GM21526 (cell line): ENCODE data around the gene PRKRA.
"Not testable (repeated sequence)": the region's sequence is repeated elsewhere in the genome, so short reads cannot be mapped to it uniquely, and the experiment has no call there.

Experiments used
- ATAC-seq: cut with Tn5 transposase; IDR thresholded peaks from one replicate; pipeline ENCODE4 v1.9.1; 2021; ENCODE audit warnings: moderate library complexity; ENCODE audit not compliant: unreplicated experiment, low FRiP score

PRKRA gene

DNA sequence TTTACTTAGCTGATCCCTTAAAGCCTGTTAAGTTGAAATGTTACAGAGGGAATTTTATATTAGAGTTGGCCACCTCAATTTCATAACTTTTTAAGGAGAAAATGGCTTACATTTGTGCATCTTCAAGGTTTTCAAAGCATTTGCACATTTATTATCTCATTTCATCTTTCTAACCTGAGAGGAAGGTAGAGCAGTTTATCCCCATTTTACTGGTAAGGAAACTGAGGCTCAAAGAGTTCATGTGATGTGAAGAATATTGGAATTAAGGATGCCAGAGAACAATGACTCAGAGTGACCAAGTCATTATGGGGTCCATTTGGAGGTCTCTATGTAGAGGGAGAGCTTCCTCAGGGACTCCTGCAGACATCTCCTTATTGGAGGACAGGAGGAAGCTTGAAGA, 35.0 kb downstream of the PRKRA start:
- no peak for ATAC-seq

GRCh38 chr2:178414266-178415247, 36.4 kb downstream of the PRKRA start:
- peak; percentile 83 for ATAC-seq

DNA sequence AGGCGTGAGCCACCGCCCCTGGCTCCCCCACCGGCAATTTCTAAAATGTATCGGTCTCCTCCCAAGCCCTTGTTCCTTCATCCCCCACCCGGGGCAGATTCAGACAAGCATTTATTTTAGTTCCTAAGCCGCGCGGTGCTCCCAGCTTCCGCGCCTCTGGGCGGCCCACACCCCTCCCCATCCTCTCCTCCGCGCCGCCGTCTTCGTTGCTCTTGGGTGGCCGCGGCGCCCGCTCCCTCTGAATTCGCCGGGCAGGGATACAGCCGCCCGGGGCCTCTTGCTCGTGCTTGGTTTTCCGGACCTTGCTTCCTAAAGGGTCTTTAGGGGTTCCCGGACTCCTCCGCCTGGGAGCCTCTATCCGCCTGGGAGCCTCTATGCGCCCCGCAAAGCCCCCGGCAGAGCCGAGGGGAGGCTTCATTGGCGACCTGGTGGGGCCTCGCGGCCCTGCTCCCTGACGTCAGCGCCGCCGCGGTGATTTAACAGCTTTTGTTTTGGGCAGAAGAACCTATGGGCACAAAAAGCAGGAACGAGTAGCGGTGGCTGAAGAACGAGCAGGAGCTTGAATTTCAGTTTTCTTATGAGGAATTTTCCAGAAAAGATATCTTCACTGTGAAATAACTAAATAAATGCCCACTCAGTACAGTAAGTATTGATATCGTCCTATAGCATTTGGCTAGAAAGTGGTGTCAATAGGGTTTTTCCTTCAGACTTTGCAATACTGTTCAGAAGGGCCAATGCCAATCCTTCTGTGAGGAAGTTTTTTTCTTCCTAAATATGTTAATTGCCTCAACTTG, 37.3 kb downstream of the PRKRA start:
- peak; percentile 83 for ATAC-seq

DNA sequence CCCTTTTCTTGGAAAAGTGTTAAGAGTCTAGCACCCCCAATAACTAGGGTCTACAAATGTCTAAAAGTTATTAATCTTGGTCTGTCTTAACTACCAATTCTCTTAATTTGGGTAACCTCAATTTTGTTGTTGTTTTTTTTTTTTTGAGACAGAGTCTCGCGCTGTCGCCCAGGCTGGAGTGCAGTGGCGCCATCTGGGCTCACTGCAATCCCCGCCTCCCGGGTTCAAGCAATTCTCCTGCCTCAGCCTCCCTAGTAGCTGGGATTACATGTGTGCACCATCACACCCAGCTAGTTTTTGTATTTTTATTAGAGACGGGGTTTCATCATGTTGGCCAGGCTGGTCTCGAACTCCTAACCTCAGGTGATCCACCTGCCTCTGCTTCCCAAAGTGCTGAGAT, 38.5 kb downstream of the PRKRA start:
- not testable (repeated sequence) for ATAC-seq

DNA sequence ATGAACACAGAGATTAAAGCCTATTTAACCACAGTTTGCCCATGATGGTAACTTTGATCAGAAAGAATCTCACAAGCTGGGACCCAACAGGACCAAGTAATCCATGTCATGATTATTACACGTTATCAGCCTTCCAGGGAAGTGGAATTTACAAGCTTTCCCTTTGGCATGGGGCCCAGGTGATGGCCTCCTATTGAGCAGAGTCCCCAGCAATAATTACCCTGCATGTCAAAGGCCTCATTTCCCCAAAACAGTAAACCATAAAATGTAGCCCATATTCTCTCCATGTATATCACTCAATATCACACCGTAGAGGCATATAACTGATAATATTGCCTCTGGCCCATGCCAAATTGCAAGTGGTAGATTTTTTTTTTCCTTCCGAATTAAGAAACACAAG, 38.9 kb downstream of the PRKRA start:
- no peak for ATAC-seq

DNA sequence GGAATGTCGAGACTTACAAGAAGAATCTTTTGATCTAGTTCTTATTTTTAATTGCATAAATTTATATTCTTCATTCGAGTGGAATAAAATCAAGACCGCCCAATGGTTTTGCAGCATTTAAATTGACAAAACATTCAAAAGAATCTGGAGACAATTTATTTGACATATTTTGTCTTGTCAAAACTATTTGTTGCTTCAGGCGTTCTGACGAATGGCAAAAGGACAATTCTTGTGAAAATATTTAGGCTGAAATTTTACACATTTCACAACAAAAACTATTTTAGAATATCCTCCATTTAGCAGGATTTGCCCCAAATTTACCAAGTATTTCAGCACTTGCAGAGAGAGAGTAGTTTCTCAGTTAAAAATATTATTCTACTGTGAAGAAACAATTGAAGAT, 41.7 kb downstream of the PRKRA start:
- no peak for ATAC-seq

GRCh38 chr2:178404368-178404767, 46.6 kb downstream of the PRKRA start:
- ATAC-seq: peak; percentile 99

DNA sequence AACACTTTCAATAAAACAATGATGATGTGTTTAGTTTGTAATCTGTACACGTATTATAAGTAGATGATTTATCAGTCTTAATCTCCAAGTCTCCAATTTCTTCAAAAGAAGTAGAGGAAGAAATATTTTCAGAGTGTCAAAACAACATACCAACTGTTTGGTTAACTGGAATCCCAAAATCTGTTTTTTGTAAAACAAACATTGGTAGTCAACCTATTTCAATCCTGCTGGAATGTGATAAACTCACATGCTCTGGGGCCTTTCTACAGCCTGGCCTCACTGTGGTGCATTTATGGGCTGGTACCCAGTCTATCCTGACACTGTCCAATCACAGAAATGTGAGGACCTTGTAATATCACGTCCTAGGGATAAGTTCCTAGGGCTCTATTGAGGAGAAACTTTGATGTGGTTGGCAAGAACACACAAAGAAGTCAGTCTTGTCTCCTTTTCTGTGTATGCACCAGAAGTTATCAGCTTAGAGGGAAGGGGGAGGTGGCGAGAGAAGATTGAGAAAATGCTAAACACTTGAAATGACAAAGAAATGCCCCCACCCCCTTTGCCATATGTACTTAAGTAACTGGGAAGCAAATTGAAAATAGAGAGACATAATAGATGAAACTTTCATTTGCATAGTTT, 47.2 kb downstream of the PRKRA start:
- peak; percentile 41 for ATAC-seq

DNA sequence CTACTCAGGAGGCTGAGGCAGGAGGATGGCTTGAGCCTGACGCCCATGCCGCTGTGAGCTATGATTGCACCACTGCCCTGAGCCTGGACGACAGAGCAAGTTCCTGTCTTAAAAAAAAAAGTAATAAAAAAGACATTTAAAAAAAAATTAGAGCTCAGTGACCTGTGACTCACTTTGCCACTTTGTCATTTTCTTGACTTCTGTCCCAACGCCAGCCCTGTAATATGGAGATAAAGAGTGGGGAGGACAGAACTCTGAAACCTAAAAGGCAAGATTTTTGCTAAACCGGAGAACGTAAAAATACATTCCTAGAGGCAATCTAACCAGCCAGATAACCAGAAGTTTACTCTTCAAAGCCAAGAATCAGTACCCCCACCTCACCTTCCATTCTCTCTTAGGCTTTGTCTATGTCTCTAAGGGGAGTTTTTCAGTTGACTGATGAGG, 49.0 kb downstream of the PRKRA start:
- ATAC-seq: no peak

- peak; percentile 90 for ATAC-seq
These were observed 53.9 kb downstream of the PRKRA start for GRCh38 chr2:178397002-178397605.

- ATAC-seq: no peak
These were observed 54.9 kb downstream of the PRKRA start for GRCh38 chr2:178395941-178396570.

DNA sequence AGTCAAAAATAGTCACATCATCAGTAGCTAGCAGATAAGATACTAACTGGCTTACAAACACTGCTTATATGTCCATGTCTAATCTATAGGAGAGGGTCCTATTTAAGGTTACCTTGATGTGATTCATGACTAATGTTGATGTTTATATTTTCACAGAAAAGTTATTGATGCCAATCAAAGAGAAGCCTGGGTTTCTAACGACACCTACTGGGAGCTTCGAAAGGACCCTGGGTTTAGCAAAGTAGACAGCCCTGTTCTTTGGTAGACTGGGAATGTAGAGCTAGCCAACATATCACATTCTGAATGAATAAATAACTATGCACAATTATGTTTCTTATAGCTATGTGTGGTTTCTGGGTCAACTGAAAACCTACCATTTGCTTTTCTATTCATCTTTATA, 55.7 kb downstream of the PRKRA start:
- ATAC-seq: no peak

DNA sequence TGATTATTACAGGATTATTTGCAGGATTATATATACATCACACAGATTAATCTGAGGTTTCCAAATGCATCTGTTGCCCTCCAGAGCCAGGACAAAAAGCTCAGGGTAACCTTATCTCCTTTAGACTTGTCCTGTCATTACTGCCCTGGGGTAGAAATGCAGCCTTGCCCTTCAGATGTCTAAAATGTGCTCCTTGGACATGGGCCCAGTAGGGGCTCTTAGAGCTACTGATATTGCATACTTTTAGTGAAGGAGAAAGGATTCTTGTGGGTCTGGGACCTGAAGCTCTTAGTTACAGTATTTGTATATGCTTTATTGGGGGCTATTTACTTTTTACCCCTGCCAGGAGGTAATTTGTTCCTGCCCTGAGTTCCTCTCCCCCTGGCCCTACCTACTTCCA, 56.1 kb downstream of the PRKRA start:
- ATAC-seq: no peak

DNA sequence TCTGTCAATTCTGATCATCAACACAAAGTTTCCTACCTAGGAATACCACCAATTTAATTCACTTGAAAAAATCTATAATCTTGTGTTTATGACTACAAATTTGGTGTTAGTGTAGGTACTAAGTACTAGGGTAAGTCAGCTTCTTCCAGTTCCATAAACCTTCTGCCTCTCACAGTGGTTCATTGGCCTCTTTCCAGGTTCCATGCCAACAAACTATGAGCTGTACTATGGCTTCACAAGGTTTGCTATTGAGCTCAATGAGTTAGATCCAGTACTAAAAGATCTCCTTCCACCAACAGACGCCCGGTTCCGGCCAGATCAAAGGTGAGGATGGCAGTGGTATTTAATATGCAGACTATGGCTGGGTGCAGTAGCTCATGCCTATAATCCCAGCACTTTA, 58.8 kb downstream of the PRKRA start:
- no peak for ATAC-seq

DNA sequence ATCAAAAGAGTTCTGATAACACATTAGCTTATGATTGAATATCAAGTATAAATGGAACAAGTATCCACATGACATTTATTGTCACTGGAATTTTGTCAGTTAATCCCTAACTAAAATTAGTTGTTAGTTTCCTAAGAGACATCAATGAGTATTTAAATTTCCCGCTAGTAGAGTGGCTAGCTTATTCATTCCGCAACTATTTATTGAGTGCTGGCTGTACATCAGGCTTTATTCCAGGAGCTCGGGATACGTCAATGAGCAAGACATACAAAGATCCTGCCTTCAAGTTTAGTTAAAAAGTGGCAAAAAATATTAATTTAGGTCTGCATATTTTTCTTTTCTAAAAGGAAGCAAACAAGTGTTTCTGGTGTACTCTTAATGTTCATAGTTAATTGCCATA, 59.3 kb downstream of the PRKRA start:
- ATAC-seq: no peak

GRCh38 chr2:178388287-178388686, 62.7 kb downstream of the PRKRA start:
- no peak for ATAC-seq

- no peak for ATAC-seq
These were observed 63.9 kb downstream of the PRKRA start for GRCh38 chr2:178386986-178387597.

DNA sequence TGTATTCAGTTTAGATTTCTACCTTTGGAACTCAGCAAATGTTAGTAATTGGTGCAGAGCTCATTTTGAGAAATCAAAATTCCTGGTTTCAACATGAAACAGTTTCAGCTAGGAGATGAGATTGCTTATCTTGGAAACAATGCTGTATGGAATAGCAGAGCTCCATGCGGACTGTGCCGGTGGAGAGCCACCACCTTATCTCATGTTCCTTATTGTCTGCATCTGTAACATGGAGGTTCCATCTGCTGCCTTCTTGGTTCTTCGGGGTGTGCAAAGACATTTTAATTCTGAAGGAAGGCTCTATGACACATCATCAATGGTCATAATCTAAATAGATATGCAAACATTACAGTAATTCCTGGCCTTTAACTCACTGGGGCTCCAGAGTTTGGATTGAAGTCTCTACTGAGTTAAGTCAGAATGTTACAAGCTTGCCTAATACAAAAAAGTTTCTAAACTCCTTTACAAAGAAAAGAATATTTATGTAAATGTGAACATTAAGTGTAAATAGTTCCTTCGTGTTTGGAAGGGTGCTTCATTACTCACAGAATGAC, 65.3 kb downstream of the PRKRA start:
- ATAC-seq: no peak

- ATAC-seq: no peak
These were observed 67.3 kb downstream of the PRKRA start for GRCh38 chr2:178383718-178384117.
